GM19043 (cell line): ENCODE measurements around the gene CEACAM20.
"Not testable (repeated sequence)": the region's sequence is repeated elsewhere in the genome, so short reads cannot be mapped to it uniquely, and the experiment has no call there.

ENCODE experiments used
- ATAC-seq: cut with Tn5 transposase; IDR thresholded peaks from one replicate; pipeline ENCODE4 v1.9.1; 2021; ENCODE audit warnings: low read depth; ENCODE audit not compliant: unreplicated experiment

CEACAM20 gene

GRCh38 chr19:44499559-44499958 is 29.9 kb downstream of the CEACAM20 start:
- no peak for ATAC-seq

DNA sequence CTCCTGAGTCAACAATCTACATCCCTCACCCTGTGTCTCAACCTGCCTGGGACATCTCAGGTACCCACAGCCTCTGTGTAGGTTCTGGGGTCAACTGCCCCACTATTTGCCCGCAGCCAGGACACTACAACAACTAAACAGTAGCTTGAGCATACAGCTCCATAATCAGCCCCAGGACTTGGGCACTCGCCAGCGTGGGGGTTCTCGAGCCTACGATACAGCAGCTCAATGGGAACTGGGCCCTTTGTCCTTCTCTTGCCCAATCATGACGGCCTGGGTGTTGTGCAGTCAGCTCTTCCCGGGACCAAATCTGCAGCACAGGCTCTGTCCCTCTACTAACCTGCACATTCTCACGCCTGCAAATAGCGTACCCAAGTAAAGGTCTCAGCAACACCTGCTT is 30.5 kb downstream of the CEACAM20 start:
- no peak for ATAC-seq

DNA sequence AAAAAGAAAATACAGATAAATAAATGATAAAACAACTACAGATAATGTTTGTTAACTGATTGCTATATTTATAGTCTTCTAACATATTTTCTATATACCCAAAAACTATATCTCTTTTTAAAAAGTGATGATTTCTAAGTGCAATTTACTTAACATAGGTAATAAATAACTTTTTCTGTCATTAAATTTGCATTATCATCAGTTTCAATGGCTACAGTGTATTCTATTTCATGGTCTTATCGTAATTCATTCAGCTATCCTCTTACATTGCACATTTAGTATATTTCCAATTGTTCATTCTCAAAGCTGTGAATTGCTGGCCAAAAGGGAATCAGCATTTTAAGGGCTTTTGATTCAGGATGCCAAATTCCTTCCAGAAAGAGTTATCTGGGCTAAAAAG is 32.8 kb downstream of the CEACAM20 start:
- no peak for ATAC-seq

DNA sequence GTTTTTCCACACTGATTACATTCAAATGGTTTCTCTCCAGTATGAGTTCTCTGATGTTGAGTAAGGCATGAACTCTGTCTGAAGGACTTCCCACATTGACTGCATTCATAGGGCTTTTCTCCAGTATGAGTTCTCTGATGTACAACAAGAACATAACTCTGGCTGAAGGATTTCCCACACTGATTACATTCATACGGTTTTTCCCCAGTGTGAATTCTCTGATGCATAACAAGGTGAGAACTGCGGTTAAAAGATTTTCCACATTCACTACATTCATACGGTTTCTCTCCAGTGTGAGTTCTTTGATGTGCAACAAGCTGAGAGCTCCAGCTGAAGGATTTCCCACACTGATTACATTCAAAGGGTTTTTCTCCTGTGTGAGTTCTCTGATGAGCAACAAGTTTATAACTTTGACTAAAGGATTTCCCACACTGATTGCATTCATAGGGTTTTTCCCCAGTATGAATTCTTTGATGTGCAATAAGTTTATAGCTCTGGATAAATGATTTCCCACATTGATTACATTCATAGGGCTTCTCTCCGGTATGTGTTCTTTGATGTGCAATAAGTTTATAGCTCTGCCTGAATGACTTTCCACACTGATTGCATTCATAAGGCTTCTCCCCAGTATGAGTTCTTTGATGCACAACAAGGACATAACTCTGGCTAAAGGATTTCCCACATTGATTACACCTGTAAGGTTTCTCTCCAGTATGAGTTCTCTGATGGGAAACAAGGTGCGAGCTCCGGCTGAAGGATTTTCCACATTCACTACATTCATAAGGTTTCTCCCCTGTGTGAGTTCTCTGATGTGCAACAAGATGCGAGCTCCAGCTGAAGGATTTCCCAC is 52.7 kb downstream of the CEACAM20 start:
- ATAC-seq: no peak

GRCh38 chr19:44468730-44469129 is 60.7 kb downstream of the CEACAM20 start:
- ATAC-seq: not testable (repeated sequence)

DNA sequence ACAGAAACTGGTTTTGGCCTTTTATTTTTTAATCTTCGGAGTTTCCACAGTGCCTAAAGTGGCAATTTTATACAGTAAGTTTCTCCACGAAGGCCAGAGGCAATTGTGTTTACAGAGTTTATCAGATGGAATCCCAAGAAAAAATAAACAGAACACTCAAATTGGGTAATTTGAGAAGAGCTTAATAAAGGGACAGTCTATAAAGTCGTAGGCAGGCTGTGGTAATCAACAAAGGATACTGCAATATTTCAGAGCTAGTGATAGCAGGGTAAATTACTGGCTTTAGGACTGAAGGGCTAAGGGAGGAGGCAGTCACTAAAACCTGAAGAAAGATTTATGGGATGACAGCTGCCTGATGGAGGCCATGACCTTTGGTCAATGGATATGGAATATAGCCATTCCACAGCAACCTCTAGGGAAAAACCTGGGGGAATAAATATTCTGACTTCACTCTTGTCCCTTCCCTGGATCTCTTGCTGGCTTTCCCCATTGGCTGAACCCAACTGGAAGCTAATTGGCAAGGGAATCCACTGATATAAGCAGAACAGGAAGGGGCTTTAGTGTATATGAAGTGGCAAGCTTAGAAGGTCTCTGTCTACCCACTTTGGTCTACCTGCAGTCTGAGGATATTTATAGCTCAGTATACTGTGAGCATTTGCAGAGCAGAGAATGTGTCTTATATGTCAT is 66.7 kb downstream of the CEACAM20 start:
- ATAC-seq: not testable (repeated sequence)
